GM21360 (cell line): Measurements from ENCODE around the gene ABCC2.
"Not testable (repeated sequence)": the region's sequence is repeated elsewhere in the genome, so short reads cannot be mapped to it uniquely, and the experiment has no call there.

Source experiments
- ATAC-seq: cut with Tn5 transposase; IDR thresholded peaks from one replicate; pipeline ENCODE4 v1.9.1; 2021; ENCODE audit warnings: mild to moderate bottlenecking, moderate library complexity; ENCODE audit not compliant: unreplicated experiment

ABCC2 gene

DNA sequence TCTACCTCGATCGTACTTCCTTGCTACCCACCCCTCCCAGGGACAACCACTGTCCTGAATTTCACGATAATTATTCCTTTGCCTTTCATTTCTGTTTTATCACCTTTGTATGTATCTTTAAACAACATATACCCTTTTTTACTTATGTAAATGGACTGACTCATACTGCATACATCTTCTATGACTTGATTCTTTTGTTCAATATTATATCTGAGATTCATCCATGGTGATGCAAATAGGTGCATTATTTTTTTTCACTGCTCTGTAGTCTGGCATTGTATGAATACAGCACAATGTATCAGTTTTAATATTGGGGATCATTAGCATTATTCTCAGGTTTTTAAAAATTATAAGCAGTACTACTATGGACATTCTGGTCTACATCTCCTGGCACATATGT, 69.4 kb downstream of the ABCC2 start:
- no peak for ATAC-seq

- no peak for ATAC-seq
Measured at GRCh38 chr10:99852481-99853213, 70.2 kb downstream of the ABCC2 start.

- no peak for ATAC-seq
Measured at GRCh38 chr10:99853655-99854054, 71.2 kb downstream of the ABCC2 start.

GRCh38 chr10:99854860-99855259, 72.4 kb downstream of the ABCC2 start:
- no peak for ATAC-seq

DNA sequence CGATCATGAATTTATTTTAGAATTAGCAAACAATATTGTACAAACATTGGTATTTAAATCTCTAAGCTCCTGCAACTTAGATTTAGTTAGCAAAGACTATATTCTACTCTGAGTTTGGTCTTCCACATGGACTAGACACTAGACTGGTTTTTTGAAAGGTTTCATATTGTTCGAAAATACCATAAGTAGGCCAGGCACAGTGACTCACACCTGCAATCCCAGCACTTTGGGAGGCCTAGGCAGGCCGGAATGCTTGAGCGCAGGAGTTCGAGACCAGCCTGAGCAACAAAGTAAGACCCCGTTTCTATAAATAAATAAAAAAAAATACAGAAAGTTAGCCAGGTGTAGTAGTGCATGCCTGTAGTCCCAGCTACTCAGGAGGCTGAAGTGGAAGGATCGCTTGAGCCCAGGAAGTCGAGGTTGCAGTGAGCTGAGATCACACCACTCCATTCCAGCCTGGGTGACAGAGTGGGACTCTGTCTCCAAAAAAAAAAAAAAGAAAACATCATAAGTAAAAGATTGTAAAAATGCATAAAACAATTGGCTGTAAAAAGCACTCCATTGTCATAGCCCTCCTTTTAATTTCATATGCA, 73.1 kb downstream of the ABCC2 start:
- no peak for ATAC-seq

- ATAC-seq: no peak
Measured at GRCh38 chr10:99858849-99859248, 76.4 kb downstream of the ABCC2 start.

DNA sequence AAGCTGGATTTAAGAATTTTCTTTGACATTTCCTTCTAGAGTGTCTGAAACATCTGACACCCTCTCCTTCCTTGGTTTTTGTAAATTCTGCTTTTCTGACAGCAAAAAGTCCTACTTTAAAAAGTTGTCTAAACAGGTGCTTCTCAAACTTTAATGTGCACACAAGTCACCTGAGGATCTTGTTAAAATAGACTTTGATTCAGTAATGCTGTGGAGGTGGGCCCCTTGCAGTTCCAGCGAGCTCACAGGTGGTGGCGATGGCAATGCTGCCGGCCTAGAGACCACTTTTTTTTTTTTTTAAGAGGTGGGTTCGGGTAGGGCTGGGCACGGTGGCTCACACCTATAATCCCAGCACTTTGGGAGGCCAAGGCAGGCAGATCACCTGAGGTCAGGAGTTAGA, 77.1 kb downstream of the ABCC2 start:
- ATAC-seq: no peak

DNA sequence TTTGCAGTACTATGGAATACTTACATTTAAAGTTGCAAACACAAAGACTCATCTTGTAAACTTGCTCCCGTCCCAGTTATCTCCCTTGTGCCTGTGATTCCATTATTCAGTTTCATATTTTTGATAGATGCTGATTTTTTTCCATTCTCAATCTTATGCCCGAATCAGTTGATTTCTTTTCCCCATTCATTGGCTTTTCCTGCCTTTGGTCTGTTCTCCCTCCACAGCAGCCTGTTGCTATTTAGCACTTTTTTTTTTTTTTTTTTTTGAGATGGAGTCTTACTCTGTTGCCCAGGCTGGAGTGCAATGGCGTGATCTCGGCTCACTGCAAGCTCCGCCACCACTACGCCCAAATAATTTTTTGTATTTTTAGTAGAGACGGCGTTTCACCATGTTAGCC, 78.0 kb downstream of the ABCC2 start:
- ATAC-seq: no peak

DNA sequence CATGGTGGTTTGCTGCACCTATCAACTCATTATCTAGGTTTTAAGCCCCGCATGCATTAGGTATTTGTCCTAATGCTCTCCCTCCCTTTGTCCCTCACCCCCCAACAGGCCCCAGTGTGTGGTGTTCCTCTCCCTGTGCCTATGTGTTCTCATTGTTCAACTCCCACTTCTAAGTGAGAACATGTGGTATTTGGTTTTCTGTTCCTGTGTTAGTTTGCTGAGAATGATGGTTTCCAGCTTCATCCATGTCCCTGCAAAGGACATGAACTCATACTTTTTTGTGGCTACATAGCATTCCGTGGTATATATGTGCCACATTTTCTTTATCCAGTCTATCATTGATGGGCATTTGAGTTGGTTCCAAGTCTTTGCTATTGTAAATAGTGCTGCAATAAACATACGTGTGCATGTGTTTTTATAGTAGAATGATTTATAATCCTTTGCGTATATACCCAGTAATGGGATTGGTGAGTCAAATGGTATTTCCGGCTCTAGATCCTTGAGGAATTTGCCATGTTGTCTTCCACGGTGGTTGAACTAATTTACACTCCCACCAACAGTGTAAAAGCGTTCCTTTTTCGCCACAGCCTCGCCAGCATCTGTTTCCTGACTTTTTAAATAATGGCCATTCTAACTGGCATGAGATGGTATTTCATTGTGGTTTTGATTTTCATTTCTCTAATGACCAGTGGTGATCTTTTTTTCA, 81.2 kb downstream of the ABCC2 start:
- not testable (repeated sequence) for ATAC-seq

DNA sequence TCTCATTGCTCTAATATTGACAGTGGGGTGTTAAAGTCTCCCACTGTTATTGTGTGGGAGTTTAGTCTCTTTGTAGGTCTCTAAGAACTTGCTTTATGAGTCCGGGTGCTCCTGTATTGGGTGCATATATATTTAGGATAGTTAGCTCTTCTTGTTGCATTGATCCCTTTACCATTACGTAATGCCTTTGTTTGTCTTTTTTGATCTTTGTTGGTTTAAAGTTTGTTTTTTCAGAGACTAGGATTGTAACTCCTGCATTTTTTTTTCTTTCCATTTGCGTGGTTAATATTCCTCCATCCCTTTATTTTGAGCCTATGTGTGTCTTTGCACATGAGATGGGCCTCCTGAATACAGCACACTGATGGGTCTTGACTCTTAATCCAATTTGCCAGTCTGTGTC, 84.8 kb downstream of the ABCC2 start:
- ATAC-seq: not testable (repeated sequence)

GRCh38 chr10:99869581-99870122, 87.2 kb downstream of the ABCC2 start:
- no peak for ATAC-seq

DNA sequence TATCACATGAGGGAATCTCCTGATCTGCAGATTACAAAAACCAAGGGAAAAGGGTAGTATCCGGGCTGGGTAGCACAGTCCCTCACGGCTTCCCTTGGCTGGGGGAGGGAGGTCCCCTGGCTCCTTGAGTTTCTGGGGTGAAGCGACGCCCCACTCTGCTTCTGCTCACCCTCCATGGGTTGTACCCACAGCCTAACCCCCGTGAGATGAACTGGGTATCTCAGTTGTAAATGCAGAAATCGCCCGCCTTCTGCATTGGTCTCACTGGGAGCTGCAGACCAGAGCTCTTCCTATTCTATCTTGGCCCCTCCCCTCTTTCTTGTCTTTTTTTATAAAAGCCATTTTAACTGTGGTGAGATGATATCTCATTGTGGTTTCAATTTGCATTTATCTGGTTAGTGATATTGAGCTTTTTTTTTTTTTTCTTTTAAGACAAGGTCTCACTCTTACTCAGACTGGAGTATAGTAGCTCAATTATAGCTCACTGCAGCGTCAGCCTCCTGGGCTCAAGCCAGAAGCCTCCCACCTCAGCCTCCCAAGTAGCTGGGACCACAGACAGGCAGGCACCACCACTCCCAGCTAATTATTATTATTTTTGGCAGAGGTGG, 87.8 kb downstream of the ABCC2 start:
- ATAC-seq: no peak

DNA sequence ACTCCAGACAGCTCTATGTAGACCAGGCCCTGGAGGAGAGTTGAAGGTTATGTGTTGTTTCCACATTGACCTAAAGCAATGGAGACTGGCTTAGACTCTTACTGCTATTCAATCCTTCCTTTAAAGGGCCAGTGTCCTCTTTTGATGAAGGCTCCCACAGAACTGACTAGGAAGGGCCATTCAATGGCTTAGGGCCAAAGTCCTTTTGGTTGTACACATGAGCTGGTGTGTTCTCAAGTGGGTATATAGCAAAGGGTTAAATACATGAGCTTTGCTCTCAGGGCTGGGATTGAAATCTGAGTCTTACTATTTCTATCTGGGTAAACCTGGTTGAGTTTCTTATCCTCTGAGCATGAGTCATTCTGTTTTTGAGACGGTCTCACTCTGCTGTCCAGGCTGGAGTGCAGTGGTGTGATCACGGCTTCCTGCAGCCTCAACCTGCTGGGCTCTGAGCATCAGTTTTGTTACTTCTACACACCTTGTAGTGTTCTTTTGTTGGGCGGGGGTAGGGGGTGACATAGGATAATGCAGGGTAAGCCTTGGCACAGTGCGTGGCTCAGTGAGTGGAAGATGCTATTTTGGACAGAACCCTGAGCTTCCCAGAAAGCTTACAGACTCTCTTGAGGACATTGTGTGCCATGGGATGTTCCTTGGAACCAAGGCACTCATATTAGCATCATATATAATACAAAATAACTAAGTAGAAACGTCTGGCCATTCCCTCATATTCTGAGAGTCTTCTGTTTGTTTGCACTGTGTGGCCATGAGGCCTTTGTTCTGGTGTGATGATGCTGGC, 90.1 kb downstream of the ABCC2 start:
- no peak for ATAC-seq

DNA sequence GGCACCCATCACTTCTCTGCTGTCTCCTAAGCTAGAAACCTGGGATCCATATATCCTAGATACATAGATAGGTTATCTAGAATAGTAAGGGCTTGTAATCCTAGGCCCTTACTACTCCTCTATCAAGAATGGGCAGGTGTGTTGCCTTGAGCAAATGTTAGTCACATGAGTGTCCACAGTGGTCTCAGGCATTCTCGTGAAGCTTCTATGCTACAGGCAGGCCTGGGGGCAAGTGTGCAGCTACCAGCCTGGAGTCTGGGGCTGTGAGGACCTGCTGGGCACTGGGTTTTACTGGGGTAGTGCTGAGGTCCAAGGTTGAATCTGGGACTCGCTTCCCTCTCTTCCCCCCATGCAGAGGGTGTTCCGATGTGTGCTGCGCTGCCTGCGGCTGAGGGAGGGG, 91.4 kb downstream of the ABCC2 start:
- ATAC-seq: no peak

- ATAC-seq: no peak
Measured at GRCh38 chr10:99874341-99875085, 92.1 kb downstream of the ABCC2 start.

- ATAC-seq: no peak
Measured at GRCh38 chr10:99875473-99875872, 93.0 kb downstream of the ABCC2 start.

GRCh38 chr10:99880080-99880835, 97.8 kb downstream of the ABCC2 start:
- ATAC-seq: no peak

DNA sequence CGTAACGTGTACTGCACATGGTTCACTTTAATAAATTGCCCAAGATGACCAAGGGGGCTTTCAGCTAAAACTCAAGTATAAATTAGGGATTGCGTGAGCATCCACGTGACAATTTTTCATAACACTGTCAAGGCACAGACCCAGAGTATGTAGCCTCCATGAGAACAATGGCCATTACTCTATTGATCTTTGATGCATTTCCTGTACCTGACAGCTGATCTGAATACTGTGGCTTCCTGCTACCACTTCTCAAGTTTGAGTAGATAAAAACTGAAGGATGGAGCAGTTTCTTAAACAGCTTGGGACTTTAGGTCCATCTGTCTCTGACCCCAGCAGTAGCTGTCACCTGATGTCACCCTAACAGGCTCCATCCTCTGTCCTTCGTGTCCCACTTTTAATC, 98.9 kb downstream of the ABCC2 start:
- ATAC-seq: no peak

- no peak for ATAC-seq
Measured at GRCh38 chr10:99883523-99883922, 101.1 kb downstream of the ABCC2 start.
